Immature natural killer cell (primary cell): Measurements from ENCODE around the gene SOX18. TPM values are rescaled to one million over a fixed set of nuclear protein-coding genes. Genes with fewer than 3 reads are reported as not detected.

ENCODE experiments used
- DNase-seq, 3 donors: peaks; one replicate each; pipeline ENCODE4 v3.0.0; 2022; ENCODE audit warnings: mixed read lengths in 1 of 3
- H3K27ac Mint-ChIP-seq, 6 donors: one replicate each; pipeline ENCODE4 v1.8.0; 2020; ENCODE audit warnings: mixed read lengths in 6 of 6, mild to moderate bottlenecking in 5 of 6, inconsistent platforms in 4 of 6, moderate library complexity in 3 of 6
- H3K27me3 Mint-ChIP-seq, 3 donors: one replicate each; pipeline ENCODE4 v1.8.0; 2020 to 2021; ENCODE audit warnings: low read depth in 3 of 3, mild to moderate bottlenecking in 3 of 3, mixed read lengths in 3 of 3, moderate library complexity in 3 of 3, inconsistent platforms in 1 of 3
- H3K36me3 Mint-ChIP-seq, 3 donors: one replicate each; pipeline ENCODE4 v1.8.0; 2020; ENCODE audit warnings: mixed read lengths in 3 of 3, inconsistent platforms in 2 of 3, mild to moderate bottlenecking in 2 of 3
- H3K4me1 Mint-ChIP-seq, 2 donors: one replicate each; pipeline ENCODE4 v1.8.0; 2020; ENCODE audit warnings: inconsistent platforms in 2 of 2, mild to moderate bottlenecking in 2 of 2, mixed read lengths in 2 of 2, moderate library complexity in 1 of 2
- H3K4me3 Mint-ChIP-seq, 5 donors: one replicate each; pipeline ENCODE4 v1.8.0; 2020; ENCODE audit warnings: mild to moderate bottlenecking in 5 of 5, mixed read lengths in 5 of 5, inconsistent platforms in 3 of 5, moderate library complexity in 3 of 5
- H3K9me3 Mint-ChIP-seq, 6 donors: one replicate each; pipeline ENCODE4 v1.8.0; 2020; ENCODE audit warnings: mild to moderate bottlenecking in 6 of 6, mixed read lengths in 6 of 6, inconsistent platforms in 4 of 6, moderate library complexity in 3 of 6
- polyA plus RNA-seq, 3 donors: library from polyadenylated mRNA; unstranded; fragments of 300-500 nt; fragmentation: Illumina TruSeq; gene quantifications; one replicate each; pipeline ENCODE4 v1.2.3, GENCODE V29; 2021

Gene SOX18
- polyA plus RNA-seq, 3 donors from 2014 or later: not detected

DNA sequence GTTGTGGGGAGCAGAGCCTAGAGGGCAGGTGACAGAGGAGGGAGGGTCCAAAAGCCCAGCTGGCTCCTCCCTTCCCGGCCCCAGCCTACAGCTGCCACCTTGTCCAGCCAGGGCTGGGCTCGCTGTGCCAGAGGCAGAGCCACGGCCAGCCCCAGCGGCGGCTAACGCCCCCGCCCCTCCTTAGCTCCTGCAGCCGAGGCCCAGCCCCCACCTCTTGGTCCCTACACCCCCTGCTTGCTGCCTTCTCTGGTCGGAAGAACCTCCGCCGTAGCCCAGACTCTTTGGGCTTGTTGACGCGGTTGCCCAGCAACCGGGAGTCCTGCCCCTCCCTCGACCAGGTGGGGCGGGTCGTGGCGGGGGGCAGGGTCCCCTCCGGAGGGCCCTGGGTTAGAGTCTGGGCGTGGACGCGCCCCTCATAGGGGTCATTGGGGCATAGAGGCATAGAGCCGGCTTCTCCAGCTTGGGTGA is 35.3 kb upstream of the SOX18 start:
- Mint-ChIP-seq H3K36me3 (no peaks in the 10 kb centered on the region), H3K9me3 (peaks cover 0 to 4% (median 0%) of the 10 kb centered on the region in 6 donors), H3K4me1 (peaks cover 17 to 18% of the 10 kb centered on the region in 2 donors), H3K4me3 (peak overlapping the region; percentile 80 to 87 (median 85)), H3K27me3 (peaks cover 5 to 13% (median 12%) of the 10 kb centered on the region in 3 donors), H3K27ac (no peak overlapping the region)
- DNase-seq: no peak

DNA sequence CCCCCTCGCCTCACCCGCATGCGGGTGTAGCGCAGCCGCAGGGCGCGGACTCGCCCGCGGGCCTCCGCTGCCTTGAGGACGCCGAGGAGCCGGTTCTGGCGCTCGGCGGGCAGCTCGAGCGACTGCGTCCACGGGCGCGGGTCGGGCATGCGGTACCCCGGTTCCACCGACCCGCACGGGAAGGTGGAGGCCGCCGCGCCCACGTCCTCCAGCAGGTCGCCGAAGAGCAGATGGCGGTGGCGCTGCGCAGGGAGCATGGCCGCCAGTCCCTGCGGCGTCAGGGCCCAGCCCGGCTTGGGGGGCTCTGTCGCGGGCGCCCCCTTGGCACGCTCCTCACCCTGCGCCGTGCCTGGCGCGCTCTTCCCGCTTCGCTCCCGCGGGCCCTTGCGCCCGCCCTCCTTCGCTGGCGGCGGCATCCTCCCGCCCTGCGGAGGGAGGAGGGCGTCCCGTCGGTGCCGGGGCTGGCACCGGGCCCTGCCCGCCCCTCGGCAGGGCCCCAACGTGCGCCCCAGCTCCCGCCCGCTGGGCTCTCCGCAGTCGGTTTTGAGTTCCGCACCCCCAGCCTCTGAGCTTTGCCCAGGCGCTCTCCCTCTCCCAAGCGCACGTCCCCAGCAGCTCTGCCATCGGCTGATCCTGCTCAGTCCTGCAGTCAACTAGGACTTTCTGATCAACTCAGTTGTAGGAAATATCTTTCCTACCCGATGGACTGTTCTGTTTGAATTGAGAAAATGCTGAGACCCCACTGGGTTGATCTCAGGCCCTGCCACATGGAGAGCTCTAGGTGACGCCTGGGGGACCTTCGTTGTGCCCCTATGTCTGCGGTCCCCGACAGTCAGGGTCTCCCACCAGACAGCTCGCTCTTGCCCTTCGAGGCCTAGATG is 34.6 kb upstream of the SOX18 start, which contains the start of gene LKAAEAR1:
Gene LKAAEAR1 (minus strand): TSS at position 595 of the 881 bp plus-strand sequence. CDS start 179 bp downstream, at position 416.
- Mint-ChIP-seq H3K27me3 (peaks cover 5 to 13% (median 12%) of the 10 kb centered on the region in 3 donors), H3K4me1 (peaks cover 18% of the 10 kb centered on the region in 2 donors), H3K9me3 (peaks cover 0 to 4% (median 0%) of the 10 kb centered on the region in 6 donors), H3K27ac (no peak within 1 kb of the TSS), H3K4me3 (peak within 1 kb of the TSS; percentile 80 to 87 (median 85)), H3K36me3 (no peaks in the 10 kb centered on the region)
- DNase-seq: no peak

DNA sequence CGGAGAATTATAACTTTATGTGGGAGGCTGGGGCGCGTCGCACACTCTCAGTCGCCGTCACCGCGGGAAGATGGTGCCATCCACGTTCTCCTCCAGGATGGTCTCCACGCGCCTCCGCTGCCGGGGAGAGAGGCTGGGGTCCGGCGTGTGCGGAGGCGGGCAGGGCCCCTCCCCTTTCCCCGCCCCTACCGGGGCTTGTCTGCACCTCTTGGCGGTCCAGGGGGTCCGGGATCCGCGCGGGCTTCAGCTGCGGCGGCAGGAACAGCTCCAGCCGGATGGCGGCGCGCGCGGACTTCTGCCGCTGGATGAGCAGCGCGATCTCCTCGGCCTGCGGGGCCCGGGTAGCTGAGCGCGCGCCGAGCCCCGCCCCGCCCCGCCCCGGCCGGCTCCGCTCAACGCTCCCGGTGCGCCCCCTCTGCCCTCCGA is 34.0 kb upstream of the SOX18 start:
- H3K4me3 Mint-ChIP-seq: peak overlapping the region; percentile 62 to 79 (median 68)
- peak; percentile 54 to 58 (median 56) for DNase-seq
- no peak overlapping the region for H3K27ac Mint-ChIP-seq
- peaks cover 0 to 4% (median 0%) of the 10 kb centered on the region in 6 donors for H3K9me3 Mint-ChIP-seq
- peaks cover 18% of the 10 kb centered on the region in 2 donors for H3K4me1 Mint-ChIP-seq
- H3K27me3 Mint-ChIP-seq: peaks cover 5 to 12% (median 10%) of the 10 kb centered on the region in 3 donors
- H3K36me3 Mint-ChIP-seq: no peaks in the 10 kb centered on the region

DNA sequence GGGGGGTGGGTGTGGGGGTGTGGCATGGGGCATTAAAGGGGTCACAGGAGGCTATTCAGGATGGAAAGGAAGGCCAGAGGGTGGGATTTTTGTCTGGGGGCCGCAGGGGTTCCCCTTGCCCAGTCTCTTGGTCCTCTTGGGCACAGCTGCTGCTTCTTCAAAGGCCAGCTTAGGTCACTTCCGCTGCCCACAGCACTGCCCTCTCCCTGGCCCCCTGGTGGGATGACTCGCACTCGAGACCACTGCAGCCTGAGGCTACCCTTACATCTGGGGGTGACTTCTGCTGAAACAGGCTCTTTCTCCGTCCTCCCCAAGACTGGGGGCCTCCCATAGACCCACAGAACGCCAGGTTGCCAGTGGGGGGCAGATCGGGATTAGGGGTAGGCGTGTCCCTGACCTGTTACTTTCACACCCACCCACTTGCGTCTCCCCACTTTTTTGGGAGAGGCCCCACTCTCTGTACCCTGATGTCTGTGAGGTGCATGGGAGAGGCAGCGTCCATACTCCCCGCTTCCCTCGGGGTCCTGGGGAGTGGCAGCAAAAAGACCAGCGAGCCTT is 33.5 kb upstream of the SOX18 start:
- Mint-ChIP-seq H3K9me3 (peaks cover 0 to 4% (median 0%) of the 10 kb centered on the region in 6 donors), H3K27me3 (peaks cover 5 to 10% (median 10%) of the 10 kb centered on the region in 3 donors), H3K36me3 (no peaks in the 10 kb centered on the region), H3K4me3 (peak overlapping the region; percentile 62 to 79 (median 68)), H3K4me1 (peaks cover 20 to 21% of the 10 kb centered on the region in 2 donors), H3K27ac (peak overlapping the region in 1 of 6 donors; percentile 34)
- no peak for DNase-seq

DNA sequence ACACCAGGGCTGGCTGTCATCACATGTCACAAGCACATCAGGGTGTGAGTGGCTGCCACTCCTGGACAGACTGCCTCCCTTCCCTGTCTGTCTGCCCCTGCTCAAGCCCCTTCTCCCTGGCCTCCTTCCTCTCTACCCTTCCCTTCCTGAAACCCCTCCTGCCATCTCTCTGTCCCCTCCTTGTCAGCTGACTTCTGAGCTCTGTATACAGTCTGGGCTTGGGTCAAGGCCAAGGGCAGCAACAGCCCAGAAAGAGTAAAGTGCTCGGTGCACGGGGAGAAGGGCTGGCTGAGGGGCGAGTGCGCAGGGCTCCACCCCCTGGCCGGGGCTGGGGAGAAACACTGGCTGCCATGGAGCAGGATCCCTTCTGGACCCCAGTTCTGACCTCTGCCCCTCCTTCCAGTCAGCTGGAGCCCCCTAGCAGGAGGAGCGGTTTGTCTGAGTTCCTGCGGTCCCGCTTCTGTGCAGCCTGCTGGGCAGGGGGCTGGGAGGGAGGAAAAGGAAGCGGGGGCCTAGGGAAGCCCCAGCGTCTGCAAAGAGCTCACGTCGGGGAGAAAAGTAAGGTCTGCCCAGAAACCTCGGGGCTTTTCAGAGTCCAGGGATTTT is 32.8 kb upstream of the SOX18 start:
- DNase-seq: no peak
- Mint-ChIP-seq H3K4me3 (peak overlapping the region; percentile 17 to 65 (median 52)), H3K9me3 (no peaks in the 10 kb centered on the region), H3K27ac (peak overlapping the region in 2 of 6 donors; percentile 48 to 69), H3K4me1 (peaks cover 25 to 26% of the 10 kb centered on the region in 2 donors), H3K27me3 (peaks cover 5 to 10% (median 10%) of the 10 kb centered on the region in 3 donors), H3K36me3 (no peaks in the 10 kb centered on the region)

DNA sequence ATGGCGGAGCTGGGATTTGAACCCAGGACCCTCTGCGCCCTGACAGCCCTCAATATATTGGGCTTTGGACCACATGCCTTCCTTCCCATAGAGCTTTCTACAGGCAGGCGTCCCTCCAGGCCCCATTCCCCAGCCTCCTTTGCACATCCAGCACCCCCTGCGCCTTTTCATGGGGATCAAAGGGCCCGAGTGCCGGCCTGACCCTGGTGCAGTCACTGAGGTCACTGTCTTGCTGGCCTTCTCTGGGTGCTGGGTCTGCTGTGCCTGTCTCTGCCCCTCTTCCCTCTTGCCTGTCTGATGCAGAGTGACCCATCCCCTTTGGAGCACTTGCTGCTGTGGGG is 32.2 kb upstream of the SOX18 start:
- peaks cover 26 to 28% of the 10 kb centered on the region in 2 donors for H3K4me1 Mint-ChIP-seq
- no peaks in the 10 kb centered on the region for H3K9me3 Mint-ChIP-seq
- peaks cover 5 to 10% (median 10%) of the 10 kb centered on the region in 3 donors for H3K27me3 Mint-ChIP-seq
- DNase-seq: no peak
- peak overlapping the region in 4 of 6 donors; percentile 48 to 69 (median 64) for H3K27ac Mint-ChIP-seq
- peak overlapping the region; percentile 11 to 65 (median 50) for H3K4me3 Mint-ChIP-seq
- H3K36me3 Mint-ChIP-seq: no peaks in the 10 kb centered on the region

DNA sequence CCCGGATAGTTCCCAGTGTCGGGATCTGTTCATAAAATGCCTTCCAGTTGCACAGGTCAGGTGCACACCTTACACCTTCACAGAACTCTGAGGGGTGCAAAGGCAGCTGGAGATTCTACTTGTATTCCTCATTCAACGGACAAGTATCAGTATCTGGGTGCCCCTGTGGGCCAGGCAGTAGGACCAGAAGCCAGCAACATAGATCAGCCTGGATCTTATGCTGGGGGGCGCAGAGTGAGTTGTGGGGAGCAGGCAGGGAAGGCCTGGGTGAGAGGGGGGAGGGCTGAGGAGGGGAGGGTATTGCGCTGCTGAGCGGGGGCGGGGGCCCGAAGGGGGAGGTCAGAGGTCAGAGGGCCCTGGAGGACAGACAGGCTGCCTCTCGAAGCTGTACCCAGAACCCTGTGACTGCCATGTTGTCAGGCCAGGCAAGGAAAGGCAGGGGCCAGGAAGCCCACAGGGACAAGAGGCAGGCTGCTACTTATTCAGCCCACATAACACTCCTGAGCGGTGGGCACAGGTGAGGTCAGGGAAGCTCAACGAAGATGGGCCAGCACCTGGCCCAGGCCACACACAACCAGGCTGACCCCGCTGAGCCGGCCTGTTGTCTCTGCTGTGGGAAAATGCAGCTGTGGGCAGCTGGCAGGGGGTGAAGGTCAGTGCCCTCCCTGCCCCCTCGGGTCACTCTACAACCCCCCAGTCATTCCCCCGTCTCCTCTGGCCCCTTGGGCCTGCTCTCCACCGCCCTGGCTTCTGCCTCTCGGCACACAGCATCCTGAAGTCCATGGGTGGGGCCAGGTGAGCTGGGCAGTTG is 31.6 kb upstream of the SOX18 start:
- no peaks in the 10 kb centered on the region for H3K9me3 Mint-ChIP-seq
- peaks cover 26 to 31% of the 10 kb centered on the region in 2 donors for H3K4me1 Mint-ChIP-seq
- DNase-seq: no peak
- H3K4me3 Mint-ChIP-seq: peak overlapping the region; percentile 78 to 87 (median 80)
- peak overlapping the region; percentile 73 to 90 (median 83) for H3K27ac Mint-ChIP-seq
- H3K27me3 Mint-ChIP-seq: peaks cover 3 to 10% (median 10%) of the 10 kb centered on the region in 3 donors
- no peaks in the 10 kb centered on the region for H3K36me3 Mint-ChIP-seq

DNA sequence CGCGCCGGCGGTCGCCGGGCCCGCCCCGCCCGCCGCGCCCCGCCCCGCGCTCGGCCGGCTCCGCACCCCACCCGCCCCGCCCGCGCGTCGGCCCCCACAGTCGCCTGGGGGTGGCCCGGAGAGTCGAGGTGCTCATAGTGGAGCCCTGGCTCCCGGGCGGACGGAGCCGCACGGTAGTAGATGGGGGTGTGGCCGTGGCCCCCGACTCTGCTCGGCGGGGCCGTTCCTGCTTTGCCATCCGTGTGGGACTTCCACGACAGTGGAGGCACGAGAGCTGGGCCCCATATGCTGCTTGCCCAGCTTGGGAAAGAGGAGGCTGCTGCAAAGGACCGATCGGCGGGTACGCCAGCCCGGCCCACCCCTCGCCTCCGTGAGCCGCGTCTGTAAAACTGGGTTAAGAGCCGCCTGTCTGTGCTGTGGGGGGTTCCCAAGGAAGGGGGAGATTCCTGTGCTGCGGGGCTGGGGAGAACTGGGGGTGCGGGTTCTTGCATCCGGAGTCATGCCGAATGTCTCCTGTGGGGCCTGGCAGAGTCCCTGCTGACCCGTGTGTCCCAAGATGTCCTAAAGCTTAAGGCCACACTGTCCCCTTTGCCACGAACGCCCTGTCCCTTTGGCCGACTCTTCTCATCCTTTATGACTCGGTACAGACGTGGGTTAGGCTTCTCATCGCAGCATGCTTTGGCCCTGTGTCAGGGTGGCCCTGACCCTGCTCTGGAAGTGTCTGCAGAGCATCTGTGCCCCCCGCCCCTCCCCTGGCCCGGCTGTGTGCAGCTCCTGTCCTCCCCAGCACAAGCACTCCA is 30.8 kb upstream of the SOX18 start, which contains the start of gene OPRL1:
Gene OPRL1 (plus strand): TSS at position 70 of the 800 bp plus-strand sequence. CDS start 12,639 bp downstream, outside the sequence.
- Mint-ChIP-seq H3K36me3 (no peaks in the 10 kb centered on the region), H3K4me3 (peak within 1 kb of the TSS; percentile 88 to 93 (median 91)), H3K27me3 (peaks cover 0 to 10% (median 6%) of the 10 kb centered on the region in 3 donors), H3K4me1 (peaks cover 26 to 35% of the 10 kb centered on the region in 2 donors), H3K9me3 (no peaks in the 10 kb centered on the region), H3K27ac (peak within 1 kb of the TSS; percentile 79 to 93 (median 88))
- peak in 2 of 3 donors; percentile 38 to 49 for DNase-seq

DNA sequence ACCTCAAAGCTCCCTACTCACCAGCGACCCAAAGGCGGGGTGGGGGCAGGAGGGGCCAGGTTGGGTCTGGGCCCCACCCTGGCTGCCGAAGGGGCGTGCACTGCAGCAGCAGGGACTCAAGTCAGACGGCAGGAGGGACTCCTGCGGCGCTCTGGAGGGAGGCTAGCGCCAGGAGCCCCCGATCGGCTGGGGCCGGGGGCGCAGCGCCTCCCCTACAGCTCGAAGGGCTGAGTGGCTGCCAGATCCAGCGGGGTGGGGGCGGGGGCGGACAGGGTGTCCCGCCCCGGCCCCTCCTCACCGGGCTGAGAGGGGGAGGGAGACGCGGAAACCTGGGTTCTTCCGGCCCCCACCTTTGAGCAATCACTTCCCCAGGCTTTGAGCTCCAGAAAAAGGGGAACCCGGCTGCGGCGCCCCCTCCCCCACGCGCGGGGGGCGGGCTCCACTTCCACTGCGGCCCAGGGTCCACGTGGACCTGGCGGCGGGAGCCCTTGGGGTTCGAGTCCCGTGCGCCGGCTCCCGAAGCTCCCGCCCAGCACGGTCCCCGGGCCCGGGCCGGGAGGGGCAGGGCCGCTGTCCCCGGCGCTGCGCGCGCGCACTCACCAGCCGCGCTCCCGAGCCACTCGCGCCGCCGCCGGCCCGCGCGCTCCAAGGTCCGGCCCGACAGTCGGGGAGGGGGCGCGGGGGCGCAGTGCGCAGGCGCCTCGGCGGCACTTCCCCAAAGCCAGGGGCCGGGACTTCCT is 30.0 kb upstream of the SOX18 start, which contains the start of gene RGS19:
Gene RGS19 (minus strand): TSS at position 246 of the 740 bp plus-strand sequence. CDS start 2,632 bp downstream, outside the sequence.
- Mint-ChIP-seq H3K4me1 (peaks cover 25 to 35% of the 10 kb centered on the region in 2 donors), H3K36me3 (no peaks in the 10 kb centered on the region), H3K4me3 (peak within 1 kb of the TSS; percentile 88 to 93 (median 91)), H3K9me3 (no peaks in the 10 kb centered on the region), H3K27ac (peak within 1 kb of the TSS; percentile 79 to 93 (median 88)), H3K27me3 (peaks cover 0 to 8% (median 2%) of the 10 kb centered on the region in 3 donors)
- peak; percentile 68 to 70 (median 69) for DNase-seq

DNA sequence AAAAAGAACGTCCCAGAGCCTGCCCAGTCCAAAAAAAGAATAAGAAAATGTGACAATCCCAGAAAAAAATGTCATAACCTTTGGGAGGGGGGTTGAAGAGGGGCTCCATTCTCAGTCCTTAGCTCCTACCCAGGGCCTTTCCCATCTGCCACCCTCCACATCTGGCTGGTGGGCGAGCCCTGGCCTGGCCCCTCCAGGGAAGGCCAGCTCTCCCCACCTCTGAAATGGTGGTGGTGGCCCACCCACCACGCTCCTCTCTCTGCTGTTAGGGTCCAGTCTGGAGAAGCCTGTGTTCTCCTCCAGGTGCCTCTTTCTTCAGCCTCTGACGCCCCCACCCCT is 29.5 kb upstream of the SOX18 start:
- Mint-ChIP-seq H3K9me3 (no peaks in the 10 kb centered on the region), H3K27me3 (peaks cover 0 to 5% (median 0%) of the 10 kb centered on the region in 3 donors), H3K36me3 (no peaks in the 10 kb centered on the region), H3K4me3 (peak overlapping the region; percentile 88 to 93 (median 91)), H3K4me1 (peaks cover 21 to 32% of the 10 kb centered on the region in 2 donors), H3K27ac (peak overlapping the region; percentile 65 to 93 (median 80))
- DNase-seq: no peak

DNA sequence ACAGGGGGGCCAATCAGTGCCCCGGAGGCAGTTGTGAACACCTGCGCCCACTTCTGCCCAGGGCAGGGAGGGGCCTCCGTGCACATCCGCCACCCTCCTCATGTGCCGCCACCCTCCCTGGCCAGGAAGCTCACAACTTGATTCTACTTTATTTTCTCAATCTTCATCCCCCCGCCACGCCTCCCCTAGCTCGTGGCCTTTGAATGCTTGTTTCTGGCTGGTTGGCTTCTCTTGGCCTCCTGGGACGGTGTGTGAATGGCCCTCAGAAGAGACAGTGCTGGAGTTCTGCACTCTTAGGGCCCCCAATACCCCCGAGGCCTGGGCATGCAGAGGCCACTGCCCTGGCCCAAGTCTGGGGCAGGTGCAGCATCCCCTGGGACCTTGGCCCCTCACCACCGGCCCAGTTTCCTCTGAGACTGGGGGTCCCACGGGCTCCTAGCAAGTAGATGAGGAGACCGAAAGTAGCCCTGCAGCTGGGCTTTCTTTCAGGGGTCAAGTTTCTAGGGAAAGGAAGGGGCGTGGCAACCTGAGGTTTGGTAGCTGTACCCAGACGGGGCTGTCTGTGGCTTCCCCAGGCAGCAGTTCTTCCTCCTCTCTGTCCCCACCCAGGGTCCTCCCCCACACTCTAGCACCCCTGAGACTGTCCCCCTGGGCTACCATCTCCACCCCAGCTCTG is 28.6 kb upstream of the SOX18 start:
- DNase-seq: peak; percentile 48 to 62 (median 53)
- Mint-ChIP-seq H3K4me3 (peak overlapping the region; percentile 88 to 93 (median 91)), H3K4me1 (peaks cover 20 to 29% of the 10 kb centered on the region in 2 donors)

More for the DNA sequence above, 28.6 kb upstream of the SOX18 start:
- Mint-ChIP-seq H3K9me3 (no peaks in the 10 kb centered on the region), H3K27ac (peak overlapping the region; percentile 65 to 93 (median 80)), H3K36me3 (peaks cover 0 to 3% (median 2%) of the 10 kb centered on the region in 3 donors), H3K27me3 (peaks cover 0 to 5% (median 0%) of the 10 kb centered on the region in 3 donors)
